Renal cortex interstitium (tissue), 11 donors: ENCODE measurements around the gene PTPRN2. TPM values are rescaled to one million over a fixed set of nuclear protein-coding genes. Genes with fewer than 3 reads are reported as not detected.
"Not testable (repeated sequence)": the region's sequence is repeated elsewhere in the genome, so short reads cannot be mapped to it uniquely, and the experiment has no call there.

Experiments used
- DNase-seq, 11 donors: peaks; one replicate each; pipeline ENCODE4 v3.0.0-alpha.2; 2013; ENCODE audit warnings: low read depth in 9 of 11, low spot score in 4 of 11; ENCODE audit errors: extremely low read depth in 1 of 11
- polyA plus RNA-seq, 3 donors: library from polyadenylated mRNA; unstranded; fragments of 120-200 nt; gene quantifications; one replicate each; pipeline ENCODE4 v1.2.1, GENCODE V29; 2013; ENCODE audit not compliant: insufficient read length in 3 of 3

The PTPRN2 gene
- polyA plus RNA-seq, 3 donors: 6.0 to 7.7 (median 7.2) TPM

DNA sequence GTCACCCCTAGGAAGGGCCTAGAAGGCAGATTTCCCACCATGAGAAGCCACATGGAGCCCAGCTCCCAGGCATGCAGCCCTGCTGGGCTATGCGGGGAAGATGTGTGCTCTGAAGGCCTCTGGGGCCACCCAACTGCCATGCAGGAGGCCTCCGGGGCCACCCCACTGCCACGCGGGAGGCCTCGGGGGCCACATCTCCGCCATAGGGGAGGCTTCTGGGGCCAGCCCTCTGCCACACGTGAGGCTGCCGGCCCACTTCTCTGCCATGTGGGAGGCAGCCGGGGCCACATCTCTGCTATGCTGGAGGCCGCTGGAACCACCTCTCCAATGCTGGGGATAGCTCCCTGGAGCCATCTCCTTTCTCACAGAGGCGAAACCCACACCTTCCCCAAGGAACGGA lies 799.0 kb downstream of the PTPRN2 start:
- no peak for DNase-seq

DNA sequence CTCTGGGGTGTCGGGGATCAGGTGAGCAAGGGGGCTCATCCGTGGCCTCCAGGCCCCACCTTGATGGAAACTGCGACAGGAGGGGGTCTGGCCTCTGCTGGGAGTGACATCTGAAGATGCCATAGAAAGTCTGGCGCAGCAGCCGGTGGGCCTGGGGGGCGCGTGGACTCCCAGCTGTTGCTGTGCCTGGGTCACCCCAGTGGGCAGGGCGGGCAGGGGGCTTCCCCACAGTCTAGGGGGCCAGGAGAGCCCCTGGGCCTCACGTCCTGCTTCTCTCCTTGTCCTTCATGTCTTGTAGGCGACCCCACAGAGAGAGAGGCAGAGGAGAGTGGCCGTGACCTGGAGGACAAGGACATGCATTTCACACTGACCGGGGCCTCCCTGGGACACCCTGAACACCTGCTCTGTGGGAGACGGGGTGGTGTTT lies 800.3 kb downstream of the PTPRN2 start:
- DNase-seq: no peak

- no peak for DNase-seq
These were observed 801.0 kb downstream of the PTPRN2 start for GRCh38 chr7:157786375-157787274.

DNA sequence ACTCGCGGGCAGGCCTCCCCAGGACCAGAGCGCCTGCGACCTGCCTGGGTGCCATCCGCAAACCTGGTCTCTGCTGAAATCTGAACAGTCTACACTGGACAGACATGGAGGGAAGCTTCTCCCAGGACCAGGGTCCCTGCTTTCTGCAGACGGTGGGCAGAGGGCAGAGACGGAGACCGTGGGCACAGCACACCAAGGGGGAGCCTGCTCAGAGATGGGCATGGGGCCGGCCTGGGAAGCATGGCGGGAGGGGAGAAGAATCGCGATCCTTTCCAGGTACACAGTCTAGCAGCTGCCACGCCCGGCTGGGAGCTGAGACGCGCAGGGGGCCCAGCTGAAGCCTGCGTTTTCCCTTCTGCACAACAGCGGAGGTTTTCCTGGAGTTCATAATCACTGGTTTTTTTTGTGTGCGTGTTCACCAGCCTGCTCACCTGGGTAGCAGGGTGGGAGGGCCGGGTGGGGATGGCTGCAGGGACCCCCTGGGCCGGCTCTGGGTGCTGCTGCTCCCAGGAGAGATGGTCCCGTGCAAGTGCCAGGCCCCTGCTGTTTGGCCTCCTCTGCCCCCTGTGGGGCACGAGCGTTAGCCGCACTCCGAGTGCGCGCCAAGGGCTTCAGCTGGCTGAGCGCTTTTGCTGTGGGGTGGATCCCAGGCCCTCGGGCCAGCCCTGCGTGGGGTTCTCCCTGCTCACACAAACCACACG lies 802.0 kb downstream of the PTPRN2 start:
- DNase-seq: no peak

GRCh38 chr7:157784979-157785441 lies 802.6 kb downstream of the PTPRN2 start:
- no peak for DNase-seq

- DNase-seq: no peak
These were observed 803.4 kb downstream of the PTPRN2 start for GRCh38 chr7:157784041-157784835.

DNA sequence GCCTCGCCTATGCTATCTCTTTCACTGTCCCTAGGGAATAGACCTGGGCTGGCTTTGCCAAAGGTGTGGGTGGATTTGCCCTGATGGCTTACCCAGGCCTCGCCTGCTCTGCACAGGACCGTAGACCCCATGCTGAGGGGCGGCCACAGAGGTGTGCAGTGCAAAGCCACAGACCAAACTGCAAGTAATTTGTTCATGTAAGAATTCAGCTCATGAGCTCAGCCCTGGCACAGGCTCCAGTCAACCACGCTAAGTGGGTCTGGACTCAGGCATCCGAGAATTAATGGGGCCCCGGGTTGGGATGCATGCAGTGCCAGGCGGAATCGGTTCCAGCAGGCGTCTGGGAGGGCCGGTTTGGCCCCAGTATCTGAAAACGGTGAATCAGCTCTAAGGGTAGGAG lies 805.6 kb downstream of the PTPRN2 start:
- no peak for DNase-seq

GRCh38 chr7:157780721-157781120 lies 806.9 kb downstream of the PTPRN2 start:
- no peak for DNase-seq

DNA sequence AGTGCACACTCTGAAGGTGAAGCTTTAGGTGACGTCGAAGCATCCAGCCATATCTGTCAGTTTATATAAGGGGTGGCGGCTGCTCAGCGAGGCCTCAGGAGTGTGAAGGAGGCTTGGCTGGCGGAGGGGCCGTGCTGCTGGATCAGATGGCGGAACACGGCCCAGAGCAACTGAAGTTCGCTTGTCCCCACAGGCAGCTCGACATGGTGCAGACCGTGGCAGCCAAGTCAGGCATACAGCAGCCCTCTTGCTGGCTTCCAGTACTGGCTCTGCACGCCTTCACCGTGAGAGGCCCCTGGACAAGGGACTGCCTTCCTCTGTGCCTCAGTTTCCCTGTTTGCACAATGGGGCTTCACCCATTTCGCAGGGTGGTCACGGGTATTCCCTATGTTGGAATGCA lies 807.3 kb downstream of the PTPRN2 start:
- no peak for DNase-seq

- no peak for DNase-seq
These were observed 808.4 kb downstream of the PTPRN2 start for GRCh38 chr7:157779206-157779605.

DNA sequence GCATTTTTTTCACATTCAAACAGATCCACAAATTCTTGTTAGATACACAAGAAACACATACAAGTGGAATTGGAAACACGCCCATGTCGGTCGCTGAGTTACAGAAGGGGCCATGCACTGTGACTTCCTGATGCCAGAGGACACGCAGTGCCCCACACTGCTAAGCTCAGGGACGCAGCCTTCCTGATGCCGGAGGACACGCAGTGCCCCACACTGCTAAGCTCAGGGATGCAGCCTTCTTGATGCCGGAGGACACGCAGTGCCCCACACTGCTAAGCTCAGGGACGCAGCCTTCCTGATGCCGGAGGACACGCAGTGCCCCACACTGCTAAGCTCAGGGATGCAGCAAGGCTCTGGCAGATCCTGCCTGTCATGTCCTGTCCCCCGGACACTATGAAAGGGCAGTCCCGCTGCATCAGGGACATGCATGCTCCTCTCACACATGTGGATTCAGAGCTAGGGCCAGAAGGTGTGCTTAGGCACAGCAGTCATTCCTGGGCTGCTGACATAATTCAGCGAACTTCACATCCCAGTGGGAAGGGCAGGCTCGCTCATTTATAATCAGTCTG lies 810.3 kb downstream of the PTPRN2 start:
- not testable (repeated sequence) for DNase-seq

DNA sequence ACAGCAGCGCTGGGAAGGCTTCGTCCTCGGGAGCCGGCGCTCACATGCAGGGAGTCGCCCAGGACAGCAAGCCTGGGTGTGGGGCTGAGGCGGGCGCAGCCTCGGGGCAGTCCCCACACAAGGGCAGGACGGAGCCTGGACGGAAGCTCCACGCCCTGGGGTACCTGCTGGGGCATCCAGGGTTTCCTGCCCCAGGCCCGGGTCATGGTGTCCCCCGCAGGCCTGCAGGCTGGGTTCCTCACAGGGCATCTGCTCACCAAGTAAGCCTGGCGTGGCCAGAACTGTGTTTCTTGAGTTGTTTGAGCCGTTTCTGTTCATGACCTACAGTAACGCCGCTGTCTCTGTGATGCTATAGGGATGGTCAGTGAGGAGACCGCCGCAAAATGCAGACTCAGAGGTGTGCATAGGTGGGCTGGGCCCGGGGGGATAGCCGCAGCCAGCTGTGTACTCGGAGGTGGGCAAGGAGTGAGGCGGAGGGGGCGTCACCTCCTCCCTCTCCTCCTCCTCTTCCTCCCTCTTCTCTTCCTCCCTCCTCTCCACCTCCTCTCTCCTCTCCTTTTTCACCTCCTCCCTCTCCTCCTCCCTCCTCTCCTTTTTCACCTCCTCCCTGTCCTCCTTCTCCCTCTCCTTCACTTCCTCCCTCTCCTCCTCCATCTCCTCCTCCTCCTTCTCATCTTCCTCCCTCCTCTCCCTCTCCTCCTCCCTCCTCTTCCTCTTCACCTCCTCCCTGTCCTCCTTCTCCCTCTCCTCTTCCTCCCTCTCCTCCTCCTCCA lies 811.9 kb downstream of the PTPRN2 start:
- DNase-seq: no peak

GRCh38 chr7:157775021-157775559 lies 812.5 kb downstream of the PTPRN2 start:
- DNase-seq: no peak

- DNase-seq: no peak
These were observed 813.1 kb downstream of the PTPRN2 start for GRCh38 chr7:157774495-157774894.

DNA sequence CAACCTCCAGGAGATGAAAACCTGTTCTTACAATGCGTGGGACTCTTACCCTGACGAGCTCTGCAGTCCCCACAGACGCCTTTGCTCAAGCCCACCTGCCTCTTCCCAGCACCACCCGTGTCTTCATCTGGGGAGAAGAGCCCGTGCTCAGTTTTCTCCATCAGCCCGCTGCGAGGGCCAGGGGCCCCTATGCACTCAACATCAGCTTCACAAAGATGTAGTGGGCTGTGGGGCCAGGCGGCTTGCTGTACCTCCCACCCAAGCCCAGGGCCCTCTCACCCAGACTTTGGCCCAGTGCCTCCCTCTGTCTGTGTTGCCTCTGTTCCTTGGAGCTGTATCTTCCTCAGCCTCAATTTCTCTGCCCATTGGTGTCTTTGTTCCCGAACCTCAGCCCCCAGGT lies 814.3 kb downstream of the PTPRN2 start:
- DNase-seq: no peak

- DNase-seq: no peak
These were observed 815.0 kb downstream of the PTPRN2 start for GRCh38 chr7:157772486-157773130.

DNA sequence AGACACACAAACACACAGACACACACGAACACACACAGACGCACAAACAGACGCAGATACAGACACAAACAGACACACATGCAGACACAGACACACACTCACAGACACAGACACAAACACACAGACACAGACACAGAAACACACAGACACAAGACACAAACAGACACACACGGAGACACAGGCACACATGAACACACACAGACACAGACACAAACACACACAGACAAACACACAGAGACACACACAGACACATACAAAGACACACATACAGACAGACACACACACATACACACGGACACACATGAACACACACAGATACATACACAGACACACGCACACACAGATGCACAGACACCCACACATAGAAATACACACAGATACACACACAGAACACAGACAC lies 815.9 kb downstream of the PTPRN2 start:
- DNase-seq: no peak
